Adipocyte (in vitro differentiated cells): ENCODE measurements around the gene NDST4.

Experiments
- DNase-seq: peaks from one replicate; pipeline ENCODE4 v3.0.0-alpha.2; 2015; ENCODE audit warnings: low read depth
- H3K27me3 ChIP-seq: replicated peaks from 2 replicates; pipeline ENCODE4 v1.7.0; 2013; ENCODE audit warnings: mild to moderate bottlenecking, low read length, moderate library complexity; ENCODE audit not compliant: control insufficient read depth, insufficient read depth
- H3K36me3 ChIP-seq: 2 replicates; pipeline ENCODE4 v1.7.0; 2013; ENCODE audit warnings: low read length, mild to moderate bottlenecking, moderate library complexity; ENCODE audit not compliant: control insufficient read depth, insufficient read depth, severe bottlenecking
- H3K4me1 ChIP-seq: 2 replicates; pipeline ENCODE4 v1.7.0; 2013; ENCODE audit warnings: mild to moderate bottlenecking, low read length, moderate library complexity; ENCODE audit not compliant: control insufficient read depth, insufficient read depth
- H3K4me3 ChIP-seq: 2 replicates; pipeline ENCODE4 v1.7.0; 2013; ENCODE audit warnings: mild to moderate bottlenecking, low read length, moderate library complexity
- H3K9ac ChIP-seq: 2 replicates; pipeline ENCODE4 v1.7.0; 2013; ENCODE audit warnings: mild to moderate bottlenecking, low read length, moderate library complexity
- H3K9me3 ChIP-seq: 2 replicates; pipeline ENCODE4 v1.7.0; 2013; ENCODE audit warnings: mild to moderate bottlenecking, low read length, moderate library complexity; ENCODE audit not compliant: control insufficient read depth

NDST4 gene

GRCh38 chr4:115119804-115120352, 6.5 kb upstream of the NDST4 start:
- Histone ChIP-seq H3K36me3 (no peaks in the 10 kb centered on the region), H3K9me3 (no peaks in the 10 kb centered on the region), H3K27me3 (no peaks in the 10 kb centered on the region), H3K4me1 (peaks cover 7% of the 10 kb centered on the region), H3K9ac (no peak overlapping the region), H3K4me3 (no peak overlapping the region)
- peak; percentile 44 for DNase-seq

GRCh38 chr4:115117651-115118050, 4.2 kb upstream of the NDST4 start:
- no peak for DNase-seq

GRCh38 chr4:115110191-115111181, 2.9 kb downstream of the NDST4 start:
- Histone ChIP-seq H3K4me3 (no peak overlapping the region), H3K9ac (no peak overlapping the region), H3K36me3 (no peaks in the 10 kb centered on the region), H3K27me3 (no peaks in the 10 kb centered on the region), H3K4me1 (peaks cover 10% of the 10 kb centered on the region), H3K9me3 (no peaks in the 10 kb centered on the region)
- DNase-seq = no peak

More at GRCh38 chr4:115117651-115118050, 4.2 kb upstream of the NDST4 start:
- Histone ChIP-seq H3K27me3 (no peaks in the 10 kb centered on the region), H3K9ac (no peak overlapping the region), H3K9me3 (no peaks in the 10 kb centered on the region), H3K4me3 (no peak overlapping the region), H3K36me3 (no peaks in the 10 kb centered on the region), H3K4me1 (peaks cover 18% of the 10 kb centered on the region)

- H3K36me3 ChIP-seq = no peaks in the 10 kb centered on the region
- H3K9me3 ChIP-seq = no peaks in the 10 kb centered on the region
- no peak overlapping the region for H3K4me3 ChIP-seq
- no peak overlapping the region for H3K9ac ChIP-seq
- no peak for DNase-seq
- no peaks in the 10 kb centered on the region for H3K27me3 ChIP-seq
- peaks cover 7% of the 10 kb centered on the region for H3K4me1 ChIP-seq
Observed at GRCh38 chr4:115108850-115109249, 4.6 kb downstream of the NDST4 start.

GRCh38 chr4:115107411-115107810, 6.0 kb downstream of the NDST4 start:
- Histone ChIP-seq H3K4me1 (no peaks in the 10 kb centered on the region), H3K27me3 (no peaks in the 10 kb centered on the region), H3K36me3 (no peaks in the 10 kb centered on the region), H3K9me3 (no peaks in the 10 kb centered on the region), H3K4me3 (no peak overlapping the region), H3K9ac (no peak overlapping the region)
- no peak for DNase-seq

GRCh38 chr4:115101675-115102074, 11.7 kb downstream of the NDST4 start:
- Histone ChIP-seq H3K27me3 (no peaks in the 10 kb centered on the region), H3K9ac (no peak overlapping the region), H3K9me3 (no peaks in the 10 kb centered on the region), H3K4me1 (no peaks in the 10 kb centered on the region), H3K4me3 (no peak overlapping the region), H3K36me3 (no peaks in the 10 kb centered on the region)
- no peak for DNase-seq

GRCh38 chr4:115090483-115091075, 22.8 kb downstream of the NDST4 start:
- H3K36me3 ChIP-seq = no peaks in the 10 kb centered on the region
- H3K4me1 ChIP-seq = no peaks in the 10 kb centered on the region
- DNase-seq = peak; percentile 70
- H3K27me3 ChIP-seq = no peaks in the 10 kb centered on the region
- H3K4me3 ChIP-seq = no peak overlapping the region
- H3K9ac ChIP-seq = no peak overlapping the region
- no peaks in the 10 kb centered on the region for H3K9me3 ChIP-seq

GRCh38 chr4:115082633-115083032, 30.8 kb downstream of the NDST4 start:
- no peak for DNase-seq
- Histone ChIP-seq H3K9me3 (peaks cover 3% of the 10 kb centered on the region), H3K9ac (no peak overlapping the region), H3K4me3 (no peak overlapping the region), H3K36me3 (no peaks in the 10 kb centered on the region), H3K27me3 (no peaks in the 10 kb centered on the region), H3K4me1 (no peaks in the 10 kb centered on the region)

- no peaks in the 10 kb centered on the region for H3K36me3 ChIP-seq
- no peaks in the 10 kb centered on the region for H3K27me3 ChIP-seq
- H3K9ac ChIP-seq = no peak overlapping the region
- H3K4me1 ChIP-seq = no peaks in the 10 kb centered on the region
- H3K4me3 ChIP-seq = no peak overlapping the region
- no peaks in the 10 kb centered on the region for H3K9me3 ChIP-seq
- DNase-seq = no peak
Observed at GRCh38 chr4:115076691-115077090, 36.7 kb downstream of the NDST4 start.

GRCh38 chr4:115058533-115058932, 54.9 kb downstream of the NDST4 start:
- DNase-seq = no peak
- Histone ChIP-seq H3K9ac (no peak overlapping the region), H3K4me3 (no peak overlapping the region), H3K27me3 (no peaks in the 10 kb centered on the region), H3K36me3 (no peaks in the 10 kb centered on the region), H3K4me1 (no peaks in the 10 kb centered on the region), H3K9me3 (no peaks in the 10 kb centered on the region)

GRCh38 chr4:115054836-115055235, 58.6 kb downstream of the NDST4 start:
- Histone ChIP-seq H3K4me1 (no peaks in the 10 kb centered on the region), H3K9me3 (no peaks in the 10 kb centered on the region), H3K4me3 (no peak overlapping the region), H3K9ac (no peak overlapping the region), H3K27me3 (no peaks in the 10 kb centered on the region), H3K36me3 (no peaks in the 10 kb centered on the region)
- no peak for DNase-seq
